H1 (cell line): ENCODE results near the gene TMEM106C. TPM values are rescaled to one million over a fixed set of nuclear protein-coding genes. Genes with fewer than 3 reads are reported as not detected.

Source experiments
- CTCF ChIA-PET: fragments of 300-600 bp; sonication (Branson Sonifier 250); formaldehyde crosslinking; loops from one replicate; lab custom pipeline; 2021; ENCODE audit not compliant: partially characterized antibody; lab: Charles Lee
- POLR2A ChIA-PET: fragments of 300-600 bp; sonication (Branson Sonifier 250); formaldehyde crosslinking; loops from one replicate; lab custom pipeline; 2021; ENCODE audit warnings: inconsistent platforms; ENCODE audit not compliant: partially characterized antibody; lab: Charles Lee
- DNase-seq, 2 experiments: peaks; one replicate each; pipeline versions ENCODE4 v3.0.0 to v3.0.0-alpha.2; 2010 to 2022; ENCODE audit warnings: low spot score in 2 of 2, low read depth in 1 of 2, mixed read lengths in 1 of 2
- FAIRE-seq: peaks from 2 replicates; lab custom pipeline; 2011; peaks lifted over from hg19 to GRCh38; lab: Jason Lieb, UNC
- H2AFZ ChIP-seq: 2 replicates; pipeline ENCODE4 v1.8.1; 2012; ENCODE audit warnings: low read length, inconsistent platforms
- H2AK5ac ChIP-seq: 2 replicates; pipeline ENCODE4 v1.6.1; 2013; ENCODE audit warnings: low read depth, low read length
- H2BK120ac ChIP-seq: replicated peaks from 2 replicates; pipeline ENCODE3; 2013; ENCODE audit warnings: low read depth, low read length, inconsistent platforms
- H2BK12ac ChIP-seq: 2 replicates; pipeline ENCODE4 v1.6.1; 2013; ENCODE audit warnings: low read depth, low read length
- H2BK15ac ChIP-seq: 2 replicates; pipeline ENCODE4 v1.6.1; 2013; ENCODE audit warnings: low read length
- H2BK20ac ChIP-seq: 2 replicates; pipeline ENCODE4 v1.6.1; 2013; ENCODE audit warnings: low read length
- H2BK5ac ChIP-seq: 2 replicates; pipeline ENCODE4 v1.6.1; 2013; ENCODE audit warnings: low read depth, low read length
- H3K14ac ChIP-seq: 2 replicates; pipeline ENCODE4 v1.6.1; 2013; ENCODE audit warnings: inconsistent platforms; ENCODE audit not compliant: insufficient read length
- H3K18ac ChIP-seq: 2 replicates; pipeline ENCODE4 v1.6.1; 2013; ENCODE audit warnings: low read length; ENCODE audit errors: extremely low read depth
- H3K23ac ChIP-seq: 2 replicates; pipeline ENCODE4 v1.6.1; 2013; ENCODE audit warnings: inconsistent platforms; ENCODE audit not compliant: insufficient read length
- H3K23me2 ChIP-seq: 2 replicates; pipeline ENCODE4 v1.6.1; 2013; ENCODE audit warnings: low read depth, low read length
- H3K27ac ChIP-seq: 2 replicates; pipeline ENCODE4 v1.6.1; 2011; ENCODE audit warnings: low read depth, low read length, inconsistent platforms
- H3K27me3 ChIP-seq, 4 experiments: replicated peaks in 1 of 4; 1 replicate in 1 of 4; 2 replicates in 3 of 4; pipeline versions ENCODE4 v1.6.1 to v1.8.1; 2011 to 2013; ENCODE audit warnings: low read length in 3 of 4, mild to moderate bottlenecking in 3 of 4, inconsistent platforms in 2 of 4, mixed read lengths in 2 of 4, moderate library complexity in 1 of 4; ENCODE audit not compliant: control insufficient read depth in 3 of 4, insufficient read depth in 3 of 4; ENCODE audit errors: extremely low read depth in 1 of 4
- H3K36me3 ChIP-seq, 4 experiments: 2 replicates each; pipeline versions ENCODE4 v1.6.1 to v1.8.1; 2011 to 2013; ENCODE audit warnings: mild to moderate bottlenecking in 4 of 4, low read length in 3 of 4, moderate library complexity in 2 of 4, control low read depth in 1 of 4, inconsistent platforms in 1 of 4; ENCODE audit not compliant: insufficient read depth in 4 of 4, control insufficient read depth in 2 of 4
- H3K4ac ChIP-seq: replicated peaks from 2 replicates; pipeline ENCODE3; 2013; ENCODE audit warnings: low read length, low read depth, mixed read lengths, inconsistent platforms; ENCODE audit not compliant: insufficient read length
- H3K4me1 ChIP-seq, 4 experiments: replicated peaks in 1 of 4; 1 replicate in 1 of 4; 2 replicates in 3 of 4; pipeline versions ENCODE4 v1.6.1 to v1.8.1; 2011 to 2013; ENCODE audit warnings: low read length in 3 of 4, inconsistent platforms in 2 of 4, mixed read lengths in 1 of 4; ENCODE audit not compliant: insufficient read depth in 4 of 4, control insufficient read depth in 3 of 4
- H3K4me2 ChIP-seq, 2 experiments: 2 replicates each; pipeline versions ENCODE4 v1.6.1 to v1.8.1; 2011 to 2013; ENCODE audit warnings: low read depth in 2 of 2, low read length in 2 of 2, control low read depth in 1 of 2, inconsistent platforms in 1 of 2, mild to moderate bottlenecking in 1 of 2; ENCODE audit not compliant: insufficient read depth in 1 of 2
- H3K4me3 ChIP-seq, 4 experiments: fragments of 200-600, 300-600 bp in 1 of 4; sonication (generic), shearing (Covaris generic), sonication (Bioruptor Twin) in 1 of 4; 2 replicates each; pipeline versions ENCODE4 v1.5.1 to v1.8.1; 2011 to 2016; ENCODE audit warnings: low read length in 4 of 4, low read depth in 3 of 4, control low read depth in 2 of 4, inconsistent platforms in 2 of 4, mild to moderate bottlenecking in 2 of 4, mixed read lengths in 1 of 4, moderate library complexity in 1 of 4; ENCODE audit not compliant: insufficient read depth in 2 of 4; ENCODE audit errors: extremely low read depth in 1 of 4
- H3K56ac ChIP-seq: replicated peaks from 2 replicates; pipeline ENCODE3; 2013; ENCODE audit warnings: low read depth, mild to moderate bottlenecking, mixed read lengths, low read length, inconsistent platforms; ENCODE audit not compliant: insufficient read length
- H3K79me1 ChIP-seq: 2 replicates; pipeline ENCODE4 v1.6.1; 2013; ENCODE audit warnings: low read depth, low read length, control low read depth
- H3K79me2 ChIP-seq, 2 experiments: 2 replicates each; pipeline versions ENCODE4 v1.6.1 to v1.8.1; 2012 to 2013; ENCODE audit warnings: low read length in 2 of 2, mild to moderate bottlenecking in 2 of 2, inconsistent platforms in 1 of 2; ENCODE audit not compliant: insufficient read depth in 2 of 2, control insufficient read depth in 1 of 2
- H3K9ac ChIP-seq, 4 experiments: replicated peaks in 1 of 4; 1 replicate in 1 of 4; 2 replicates in 3 of 4; pipeline versions ENCODE4 v1.6.1 to v1.8.1; 2011 to 2013; ENCODE audit warnings: low read depth in 3 of 4, low read length in 3 of 4, control low read depth in 2 of 4, mild to moderate bottlenecking in 2 of 4, moderate library complexity in 2 of 4, inconsistent platforms in 1 of 4; ENCODE audit errors: extremely low read depth in 1 of 4
- H3K9me3 ChIP-seq, 2 experiments: 2 replicates each; pipeline versions ENCODE4 v1.6.1 to v1.8.1; 2012 to 2013; ENCODE audit warnings: mild to moderate bottlenecking in 2 of 2, moderate library complexity in 2 of 2, control low read depth in 1 of 2, inconsistent platforms in 1 of 2, low read depth in 1 of 2, low read length in 1 of 2, mixed read lengths in 1 of 2; ENCODE audit not compliant: insufficient read depth in 2 of 2
- H4K20me1 ChIP-seq, 2 experiments: replicated peaks in 1 of 2; 2 replicates each; pipeline versions ENCODE3 to v1.8.1; 2011 to 2013; ENCODE audit warnings: inconsistent platforms in 2 of 2, low read length in 2 of 2, mild to moderate bottlenecking in 1 of 2; ENCODE audit not compliant: insufficient read depth in 2 of 2, control insufficient read depth in 1 of 2
- H4K5ac ChIP-seq: 2 replicates; pipeline ENCODE4 v1.6.1; 2013; ENCODE audit warnings: low read length, low read depth, mixed read lengths, inconsistent platforms; ENCODE audit not compliant: insufficient read length
- H4K8ac ChIP-seq: 2 replicates; pipeline ENCODE4 v1.8.0; 2013; ENCODE audit warnings: mild to moderate bottlenecking, moderate library complexity, low read length, inconsistent platforms; ENCODE audit not compliant: insufficient read depth; ENCODE audit errors: extremely low read depth
- H4K91ac ChIP-seq: replicated peaks from 2 replicates; pipeline ENCODE3; 2013; ENCODE audit warnings: low read length, mixed read lengths, inconsistent platforms; ENCODE audit not compliant: insufficient read length
- ASH2L ChIP-seq: fragments of 200-600, 300-600 bp; sonication (generic); IDR thresholded peaks from one replicate; pipeline ENCODE4 v1.7.1; 2017; ENCODE audit warnings: low read length
- CHD1 ChIP-seq: IDR thresholded peaks from 2 replicates; pipeline ENCODE4 v1.6.1; 2012; ENCODE audit warnings: low read depth, low read length, improper control_type of control experiment
- CREB1 ChIP-seq: IDR thresholded peaks from 2 replicates; pipeline ENCODE4 v1.6.1; 2012; ENCODE audit warnings: inconsistent platforms
- GTF2F1 ChIP-seq: IDR thresholded peaks from 2 replicates; pipeline ENCODE4 v1.6.1; 2012; ENCODE audit warnings: low read depth, low read length, improper control_type of control experiment, borderline replicate concordance
- HDAC6 ChIP-seq: IDR thresholded peaks from one replicate; pipeline ENCODE4 v1.7.1; 2012; ENCODE audit warnings: low read depth, mild to moderate bottlenecking, inconsistent platforms, low read length, moderate library complexity
- KDM4A ChIP-seq: IDR thresholded peaks from one replicate; pipeline ENCODE4 v1.7.1; 2012; ENCODE audit warnings: low read depth, mild to moderate bottlenecking, moderate library complexity, low read length, inconsistent platforms; ENCODE audit not compliant: severe bottlenecking
- NRF1 ChIP-seq: IDR thresholded peaks from 2 replicates; pipeline ENCODE4 v1.6.1; 2011; ENCODE audit warnings: mild to moderate bottlenecking, low read depth, low read length, improper control_type of control experiment
- RNF2 ChIP-seq: fragments of 200-900, 300-1000 bp; sonication (generic); IDR thresholded peaks from 2 replicates; pipeline ENCODE4 v1.7.1; 2016; ENCODE audit warnings: borderline replicate concordance, low read depth, mild to moderate bottlenecking, antibody characterized with exemption, low read length; ENCODE audit not compliant: poor library complexity, severe bottlenecking; ENCODE audit errors: missing control alignments
- SP1 ChIP-seq: IDR thresholded peaks from 2 replicates; pipeline ENCODE4 v1.6.1; 2011; ENCODE audit warnings: low read depth, low read length
- SP4 ChIP-seq: IDR thresholded peaks from 2 replicates; pipeline ENCODE4 v1.6.1; 2012; ENCODE audit warnings: low read length, inconsistent platforms
- SRF ChIP-seq: IDR thresholded peaks from 2 replicates; pipeline ENCODE4 v1.6.1; 2011; ENCODE audit warnings: mild to moderate bottlenecking, low read depth, low read length, moderate library complexity
- ZNF274 ChIP-seq: IDR thresholded peaks from 2 replicates; pipeline ENCODE4 v1.7.0; 2012; ENCODE audit warnings: low read length, borderline replicate concordance; ENCODE audit errors: extremely low read depth
- WGBS, 2 experiments: shearing (Covaris generic) in 1 of 2; methylation state at CpG; one replicate each; pipeline versions ENCODE4 v1.1.6 to v1.1.7; 2013 to 2015; ENCODE audit warnings: low lambda C conversion rate in 2 of 2, mixed read lengths in 2 of 2, inconsistent platforms in 1 of 2, low coverage in 1 of 2, missing lambda C conversion rate in 1 of 2; ENCODE audit not compliant: insufficient replicate concordance in 2 of 2, insufficient coverage in 1 of 2, insufficient read length in 1 of 2; ENCODE audit errors: extremely low coverage in 1 of 2, missing lambda C conversion rate in 1 of 2; 5-methylcytosine and 5-hydroxymethylcytosine counted together
- polyA plus RNA-seq, 7 experiments: library from polyadenylated mRNA; depleted of rRNA in 3 of 7; stranded (reverse) in 5 of 7; unstranded in 2 of 7; fragments of >200 nt in 5 of 7; fragments of 200-250 nt in 2 of 7; gene quantifications; 1 replicate in 5 of 7; 2 replicates in 1 of 7; 4 replicates in 1 of 7; pipeline versions ENCODE4 v1.2.1 to v1.2.3, GENCODE V29; 2011 to 2013; ENCODE audit warnings: missing spikeins in 2 of 7, mixed read lengths in 2 of 7
- total RNA-seq: library from RNA; stranded (reverse); fragmentation: NEBNext Ultra II Directional; extraction: Animal tissue kit (Norgen Biotek cat#: 25700); gene quantifications from 2 replicates; pipeline ENCODE4 v1.2.1, GENCODE V29; 2021
- TF ChIP-seq, protein P1 (sequence below): IDR thresholded peaks from 2 replicates; pipeline ENCODE4 v1.6.1; 2012; ENCODE audit warnings: low read length, inconsistent platforms

The TMEM106C gene
- total and polyA plus RNA-seq, 2 of the 8 experiments (the other 6 are each of a cell fraction or from before 2014, with no cell fraction given), result 36.6 to 45.3 TPM

DNA sequence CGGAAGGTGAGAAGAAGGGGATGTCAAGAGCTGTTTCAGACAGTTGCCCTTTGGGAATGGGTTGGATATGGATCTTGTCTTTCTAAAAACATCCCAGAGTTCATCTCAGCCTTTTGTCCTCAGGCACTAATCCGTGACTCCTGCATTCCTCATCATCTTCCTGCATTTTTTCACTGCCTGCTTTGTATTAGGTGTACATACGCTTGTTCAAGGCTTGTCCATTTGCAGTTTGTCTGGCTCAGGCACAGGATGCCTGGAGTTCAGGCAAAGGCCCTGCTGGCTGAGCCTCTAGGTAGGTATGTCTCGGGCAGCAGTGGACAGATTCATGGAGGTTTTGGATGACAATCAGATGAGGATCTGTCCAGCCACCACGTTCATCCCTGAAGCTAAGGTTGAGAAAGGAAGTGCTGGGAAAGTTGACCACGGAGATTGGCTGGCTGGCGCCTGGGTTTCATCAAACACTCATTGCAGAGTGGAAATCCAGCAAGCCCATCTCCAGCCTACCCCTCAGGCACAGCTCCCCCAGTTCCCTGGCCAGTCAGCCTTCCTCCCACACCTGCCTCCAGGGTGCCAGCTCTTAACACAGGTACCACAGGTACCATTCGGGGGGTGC, 12.4 kb upstream of the TMEM106C start:
- no peak overlapping the region for H4K91ac ChIP-seq
- H3K18ac ChIP-seq, result no peak overlapping the region
- CTCF ChIA-PET, result interaction anchor here (0.6 to 8.1 kb wide), 16 partner anchors 9 to 209 kb away, joined by 3 to 82 read pairs (median 6); partner anchors contain the start of genes TMEM106C and VDR
- no peak overlapping the region for H3K56ac ChIP-seq
- H2BK15ac ChIP-seq, result no peak overlapping the region
- H3K4ac ChIP-seq, result no peak overlapping the region
- 88% methylated on average over 8 of the region's 8 CpGs; no CpG with 5 or more reads in 1 of the 2 experiments for WGBS, 2 experiments
- H3K27ac ChIP-seq, result no peak overlapping the region
- no peak overlapping the region for H3K9ac ChIP-seq
- DNase-seq (no peak), FAIRE-seq (no peak)
- H2BK120ac ChIP-seq, result no peak overlapping the region
- no peak overlapping the region for H2BK12ac ChIP-seq
- H3K27me3 ChIP-seq, result no peaks in the 10 kb centered on the region; a peak in 1 of 7 replicates
- H3K23ac ChIP-seq, result no peak overlapping the region
- H3K9me3 ChIP-seq, result no peaks in the 10 kb centered on the region
- no peaks in the 10 kb centered on the region; a peak in 2 of 7 replicates for H3K4me1 ChIP-seq
- H4K5ac ChIP-seq, result no peak overlapping the region
- no peak overlapping the region for H2AK5ac ChIP-seq
- H3K23me2 ChIP-seq, result no peaks in the 10 kb centered on the region
- H3K79me1 ChIP-seq, result no peaks in the 10 kb centered on the region
- H4K20me1 ChIP-seq, result no peaks in the 10 kb centered on the region
- POLR2A ChIA-PET, result no interaction called here
- no peaks in the 10 kb centered on the region for H3K79me2 ChIP-seq
- no peak overlapping the region for H3K4me3 ChIP-seq
- no peak overlapping the region for H2BK20ac ChIP-seq
- no peak overlapping the region for H2AFZ ChIP-seq
- no peak overlapping the region for H3K4me2 ChIP-seq
- H2BK5ac ChIP-seq, result no peak overlapping the region
- no peak overlapping the region for H4K8ac ChIP-seq
- no peaks in the 10 kb centered on the region for H3K36me3 ChIP-seq
- no peak overlapping the region for H3K14ac ChIP-seq
- no peak for TF ChIP-seq GTF2F1
- no peak for TF ChIP-seq CREB1
- TF ChIP-seq, protein P1, sequence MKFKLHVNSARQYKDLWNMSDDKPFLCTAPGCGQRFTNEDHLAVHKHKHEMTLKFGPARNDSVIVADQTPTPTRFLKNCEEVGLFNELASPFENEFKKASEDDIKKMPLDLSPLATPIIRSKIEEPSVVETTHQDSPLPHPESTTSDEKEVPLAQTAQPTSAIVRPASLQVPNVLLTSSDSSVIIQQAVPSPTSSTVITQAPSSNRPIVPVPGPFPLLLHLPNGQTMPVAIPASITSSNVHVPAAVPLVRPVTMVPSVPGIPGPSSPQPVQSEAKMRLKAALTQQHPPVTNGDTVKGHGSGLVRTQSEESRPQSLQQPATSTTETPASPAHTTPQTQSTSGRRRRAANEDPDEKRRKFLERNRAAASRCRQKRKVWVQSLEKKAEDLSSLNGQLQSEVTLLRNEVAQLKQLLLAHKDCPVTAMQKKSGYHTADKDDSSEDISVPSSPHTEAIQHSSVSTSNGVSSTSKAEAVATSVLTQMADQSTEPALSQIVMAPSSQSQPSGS, result no peak
- TF ChIP-seq SRF, result no peak
- no peak for TF ChIP-seq KDM4A
- TF ChIP-seq ASH2L, result no peak
- TF ChIP-seq SP1, result no peak
- no peak for TF ChIP-seq HDAC6
- TF ChIP-seq CHD1, result no peak
- TF ChIP-seq ZNF274, result no peak
- no peak for TF ChIP-seq RNF2
- no peak for TF ChIP-seq SP4
- TF ChIP-seq NRF1, result no peak
